HEK293T (cell line): ENCODE results near the gene CEP85L.

Experiments
- FOXA1 ChIP-seq: fragments of 450-650 bp; IDR thresholded peaks from 2 replicates; pipeline ENCODE4 v1.6.1; 2016; ENCODE audit warnings: mild to moderate bottlenecking
- FOXM1 ChIP-seq: fragments of 450-650 bp; IDR thresholded peaks from 2 replicates; pipeline ENCODE4 v1.6.1; 2017; ENCODE audit warnings: mild to moderate bottlenecking, borderline replicate concordance
- SP1 ChIP-seq: fragments of 450-650 bp; IDR thresholded peaks from 2 replicates; pipeline ENCODE4 v1.6.1; 2017

- TF ChIP-seq FOXA1 = no peak
- TF ChIP-seq SP1 = no peak
- no peak for TF ChIP-seq FOXM1
Observed at GRCh38 chr6:118665011-118665410, 13.6 kb upstream of the CEP85L start.
